Esophagus muscularis mucosa (tissue), 3 donors: ENCODE results near the gene ALDH7A1.

Experiments used
- CTCF ChIP-seq, 3 experiments: fragments of 200-600 bp in 2 of 3; fragments of 450-650 bp in 1 of 3; sonication (generic) in 2 of 3; IDR thresholded peaks; one replicate each; pipeline ENCODE4 v1.5.1; 2017 to 2019; ENCODE audit warnings: antibody characterized with exemption in 3 of 3, mild to moderate bottlenecking in 2 of 3, moderate library complexity in 1 of 3
- POLR2A ChIP-seq: fragments of 450-650 bp; IDR thresholded peaks from one replicate; pipeline ENCODE4 v1.6.1; 2017; ENCODE audit warnings: antibody characterized with exemption, moderate library complexity, mild to moderate bottlenecking, low read depth

- TF ChIP-seq POLR2A (no peak), CTCF (IDR thresholded peaks at IDR 0.05) (peak in 2 of 3 experiments; percentile 22 to 37)
Observed at GRCh38 chr5:126492939-126493338, 102.1 kb downstream of the ALDH7A1 start.
